HG02973 (cell line): ENCODE measurements around the gene MKNK2.
"Not testable (repeated sequence)": the region's sequence is repeated elsewhere in the genome, so short reads cannot be mapped to it uniquely, and the experiment has no call there.

Experiments
- ATAC-seq: cut with Tn5 transposase; IDR thresholded peaks from one replicate; pipeline ENCODE4 v1.9.1; 2021; ENCODE audit warnings: moderate library complexity; ENCODE audit not compliant: unreplicated experiment

The MKNK2 gene

DNA sequence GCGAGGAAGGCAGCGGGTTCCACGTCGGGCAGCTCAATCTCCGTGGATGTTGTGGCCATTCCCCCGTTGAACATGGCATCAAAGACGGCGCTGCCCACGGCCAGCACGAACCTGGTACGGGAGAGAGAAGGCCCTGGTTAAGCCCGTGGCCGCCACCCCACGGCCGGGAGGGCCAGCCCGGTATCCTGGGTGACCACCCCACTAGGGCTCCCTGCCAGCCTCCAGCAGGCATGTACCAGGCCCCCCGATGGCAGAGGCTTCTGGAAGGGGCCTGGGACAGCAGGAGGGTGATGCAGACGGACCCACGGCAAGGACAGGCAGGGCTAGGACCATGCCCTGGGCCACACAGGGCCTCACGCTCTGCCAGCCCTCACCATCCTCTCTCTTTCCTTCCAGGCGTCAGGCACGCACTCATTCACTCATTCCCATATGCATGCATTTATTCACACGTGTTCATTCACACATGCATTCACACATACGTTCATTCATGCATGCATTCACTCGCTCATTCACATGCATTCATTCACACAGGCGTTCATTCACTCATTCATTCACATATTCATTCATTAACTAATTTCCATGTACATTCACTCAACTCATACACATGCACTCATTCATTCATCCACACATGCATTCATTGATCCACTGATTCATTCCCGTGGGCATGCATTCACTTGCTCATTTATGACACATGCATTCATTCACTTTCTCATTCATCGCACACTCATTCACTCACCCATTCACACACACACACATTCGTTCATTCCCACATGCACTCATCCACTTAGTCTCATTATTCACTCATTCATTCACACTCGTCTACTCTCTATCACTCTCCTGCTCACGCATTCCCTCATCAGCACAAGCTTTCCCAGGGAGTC is 53.5 kb downstream of the MKNK2 start:
- ATAC-seq, result no peak

- ATAC-seq, result no peak
These were observed 58.2 kb downstream of the MKNK2 start for GRCh38 chr19:1992759-1993260.

GRCh38 chr19:1991018-1991913 is 59.8 kb downstream of the MKNK2 start:
- ATAC-seq, result no peak

DNA sequence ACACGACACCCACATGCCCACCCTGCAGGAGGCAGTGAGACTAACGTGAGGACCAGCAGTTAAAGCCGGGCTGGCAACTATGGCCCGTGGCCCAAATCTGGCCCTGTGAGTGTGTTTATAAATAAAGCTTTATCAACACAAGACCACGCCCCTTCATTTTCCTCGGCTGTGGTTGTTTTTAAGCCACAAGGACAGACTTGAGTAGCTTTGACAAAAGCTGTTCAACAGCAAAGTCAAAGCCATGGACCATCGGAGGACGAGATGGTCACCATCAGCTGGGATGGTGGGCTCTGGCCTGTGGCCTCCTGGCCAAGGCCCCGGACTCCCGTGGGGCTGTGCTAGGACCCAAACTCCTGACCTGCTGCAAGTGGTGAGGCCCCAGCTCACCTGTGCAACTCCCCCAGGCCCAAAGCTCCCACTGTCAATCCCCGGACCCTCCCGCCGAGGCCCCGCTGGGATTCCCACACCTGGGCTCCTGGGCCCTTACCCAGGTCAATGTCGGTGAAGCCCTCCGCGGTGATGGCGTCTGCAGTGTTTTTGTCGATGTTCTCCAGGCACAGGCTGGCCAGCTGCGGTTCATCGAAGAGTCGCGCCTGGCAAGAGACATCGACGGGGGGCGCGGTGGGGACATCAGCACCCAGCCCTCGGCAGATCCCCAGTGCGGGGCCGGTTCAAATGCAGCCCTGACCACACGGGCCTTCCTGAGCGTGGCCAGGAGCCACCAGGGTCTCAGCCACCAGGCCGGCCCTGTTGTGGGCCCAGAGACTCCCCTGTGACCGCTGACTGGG is 60.6 kb downstream of the MKNK2 start:
- no peak for ATAC-seq

DNA sequence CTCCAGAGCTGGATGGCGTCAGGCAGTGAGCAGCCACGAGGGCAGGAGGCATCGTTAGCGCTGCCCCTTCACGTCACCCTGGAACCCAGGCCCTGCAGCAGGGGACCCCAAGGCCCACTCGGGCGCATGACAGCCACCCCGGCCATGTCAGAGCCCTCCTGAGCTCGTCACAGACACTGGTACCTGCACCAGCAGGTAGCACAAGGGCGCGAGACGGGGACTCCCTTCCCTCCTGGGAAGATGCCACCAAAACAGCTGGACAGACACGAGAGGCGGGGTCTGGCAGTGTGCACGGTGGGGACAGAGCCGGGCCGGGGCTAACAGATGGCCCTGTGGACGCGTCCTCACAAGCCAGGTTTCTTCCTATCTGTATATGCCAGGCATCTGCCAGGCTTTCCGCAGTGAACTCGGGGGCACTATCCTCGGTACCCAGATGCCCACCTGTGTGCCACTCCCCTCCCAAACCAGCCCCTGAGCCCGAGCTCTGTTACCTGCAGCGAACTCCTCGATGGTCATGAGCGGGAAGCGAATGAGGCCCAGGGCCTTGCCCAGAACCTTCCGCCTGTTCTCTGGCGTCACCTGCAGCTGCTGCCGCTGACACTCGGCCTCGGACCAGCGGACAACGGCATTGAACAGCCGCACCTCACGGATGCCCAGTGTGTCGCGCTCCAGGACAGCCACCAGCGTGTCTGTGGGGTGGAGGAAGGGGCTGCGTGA is 61.4 kb downstream of the MKNK2 start:
- no peak for ATAC-seq

DNA sequence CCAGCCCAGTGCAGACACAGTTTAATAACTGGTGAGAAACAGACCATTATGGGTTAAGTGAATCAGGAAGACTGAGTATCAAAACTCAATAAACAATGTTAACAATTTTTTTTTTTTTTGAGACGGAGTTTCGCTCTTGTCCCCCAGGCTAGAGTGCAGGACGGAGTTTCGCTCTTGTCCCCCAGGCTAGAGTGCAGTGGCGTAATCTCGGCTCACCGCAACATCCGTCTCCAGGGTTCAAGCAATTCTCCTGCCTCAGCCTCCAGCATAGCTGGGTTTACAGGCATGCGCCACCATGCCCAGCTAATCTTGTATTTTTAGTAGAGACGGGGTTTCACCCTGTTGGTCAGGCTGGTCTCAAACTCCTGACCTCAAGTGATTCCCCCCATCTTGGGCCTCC is 62.6 kb downstream of the MKNK2 start:
- ATAC-seq, result not testable (repeated sequence)
